Stimulated activated naive CD8-positive, alpha-beta T cell treated with anti-CD3 and anti-CD28 coated beads, Interleukin-15, Interleukin-2, amounts not matched to agents 100 U/mL and 50 U/mL, for 24 hours (primary cell): ENCODE measurements around the gene UBIAD1.

Experiments
- ATAC-seq: fragments of 150-1000 bp; cut with Tn5 transposase; one replicate; pipeline ENCODE4 v1.10.0; 2021
- DNase-seq: peaks from one replicate; pipeline ENCODE4 v3.0.0; 2021

UBIAD1 gene

DNA sequence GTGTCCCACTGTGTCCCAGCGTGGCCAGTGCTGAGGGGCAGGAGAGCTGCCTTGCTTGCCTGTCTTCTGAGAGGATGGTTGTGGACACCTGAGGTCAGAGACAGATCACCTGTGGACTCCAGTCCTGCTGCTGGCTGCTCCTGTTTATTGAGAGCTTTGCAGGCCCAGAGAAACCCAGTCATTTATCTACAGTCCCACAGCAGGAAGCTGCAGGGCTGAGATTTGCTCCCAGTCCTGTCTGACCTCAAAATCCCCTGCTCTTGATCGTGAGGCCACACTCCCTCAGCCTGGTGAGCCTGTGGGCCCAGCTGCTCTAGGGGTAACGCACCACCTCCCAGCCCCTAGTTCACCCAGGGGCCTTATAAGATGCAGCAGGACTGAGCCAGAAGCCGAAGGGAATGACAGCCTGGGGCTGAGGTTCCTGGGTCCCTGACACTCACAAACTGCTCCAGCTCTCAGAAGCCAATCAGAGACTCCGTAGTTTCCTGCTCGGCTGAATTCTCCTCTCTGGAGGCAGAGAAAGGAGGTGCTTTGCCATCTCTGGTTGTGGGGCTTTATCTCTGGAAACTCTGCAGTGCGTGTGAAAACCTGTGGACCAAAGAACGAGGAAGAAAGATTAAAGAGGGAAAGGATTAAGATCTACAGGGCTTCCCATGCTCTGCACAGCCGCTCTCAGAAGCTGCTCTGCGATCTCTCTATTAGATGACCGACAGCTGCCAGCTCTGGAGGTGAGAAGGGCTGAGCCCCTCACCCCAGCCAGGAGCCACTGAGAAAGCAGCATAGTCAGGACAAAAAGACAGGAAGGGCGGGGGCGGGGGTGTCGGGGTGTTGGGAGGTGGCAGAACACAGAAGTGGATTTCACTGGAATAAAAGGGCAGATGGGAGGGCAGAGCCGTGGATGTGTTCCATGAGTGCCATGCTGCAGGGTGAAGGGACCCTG lies 39.1 kb downstream of the UBIAD1 start:
- DNase-seq (no peak), ATAC-seq (no peak)

DNA sequence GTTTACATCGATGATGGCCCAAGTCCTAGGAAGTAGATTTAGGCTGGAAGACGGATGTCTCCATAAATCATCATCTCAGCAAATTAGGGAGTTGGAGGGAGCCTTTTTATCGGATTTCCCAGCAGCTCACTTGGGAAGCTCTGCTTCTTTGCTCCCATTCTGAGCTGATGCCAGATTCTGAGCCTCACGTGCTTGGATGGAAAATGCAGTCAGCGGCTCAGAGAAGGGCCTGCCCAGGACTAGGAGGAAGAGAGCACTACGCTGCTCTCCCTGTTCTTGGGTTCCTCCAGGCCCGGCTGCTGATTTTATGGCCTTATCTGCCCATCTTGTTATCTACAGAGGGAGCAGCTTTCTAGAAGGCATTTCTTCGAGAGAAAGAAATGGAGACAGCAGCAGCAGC lies 42.0 kb downstream of the UBIAD1 start:
- ATAC-seq: no peak
- no peak for DNase-seq

DNA sequence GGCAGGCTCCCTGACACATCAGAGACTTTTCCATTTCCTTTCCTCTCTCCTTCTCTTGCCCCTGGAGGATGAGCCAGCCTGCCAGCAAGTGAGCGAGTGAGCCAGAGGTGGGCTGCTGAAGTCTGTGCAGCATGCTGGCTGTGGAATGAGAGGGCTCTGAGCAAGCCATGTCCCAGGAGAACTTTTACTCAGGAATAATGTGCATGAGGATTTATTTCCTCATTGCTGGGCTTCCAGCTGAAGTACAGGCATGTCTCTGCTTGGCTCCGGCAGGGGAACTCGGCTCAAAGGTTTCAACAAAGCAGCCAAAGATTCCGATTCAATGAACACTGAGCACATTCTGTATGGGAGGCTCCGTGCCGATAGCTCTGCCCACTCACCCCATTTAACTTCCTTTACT lies 43.7 kb downstream of the UBIAD1 start:
- no peak for ATAC-seq
- no peak for DNase-seq

DNA sequence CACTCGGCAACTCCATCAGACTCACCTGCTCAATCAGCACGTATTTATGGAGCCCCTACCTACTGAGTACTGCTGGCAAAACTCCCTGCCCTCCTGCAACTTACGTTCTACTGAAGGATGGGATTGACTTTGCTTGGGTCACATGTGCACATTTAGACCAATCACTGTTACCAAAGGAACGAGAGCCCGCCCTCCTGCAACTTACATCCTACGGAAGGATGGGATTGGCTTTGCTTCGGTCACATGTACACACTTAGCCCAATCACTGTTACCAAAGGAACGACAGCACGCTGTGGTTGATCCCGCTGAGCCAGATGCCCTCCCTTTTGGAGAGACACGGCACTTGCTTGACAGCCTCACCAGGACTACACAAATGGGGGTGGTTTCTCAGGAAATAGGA lies 46.0 kb downstream of the UBIAD1 start:
- ATAC-seq: no peak
- no peak for DNase-seq

DNA sequence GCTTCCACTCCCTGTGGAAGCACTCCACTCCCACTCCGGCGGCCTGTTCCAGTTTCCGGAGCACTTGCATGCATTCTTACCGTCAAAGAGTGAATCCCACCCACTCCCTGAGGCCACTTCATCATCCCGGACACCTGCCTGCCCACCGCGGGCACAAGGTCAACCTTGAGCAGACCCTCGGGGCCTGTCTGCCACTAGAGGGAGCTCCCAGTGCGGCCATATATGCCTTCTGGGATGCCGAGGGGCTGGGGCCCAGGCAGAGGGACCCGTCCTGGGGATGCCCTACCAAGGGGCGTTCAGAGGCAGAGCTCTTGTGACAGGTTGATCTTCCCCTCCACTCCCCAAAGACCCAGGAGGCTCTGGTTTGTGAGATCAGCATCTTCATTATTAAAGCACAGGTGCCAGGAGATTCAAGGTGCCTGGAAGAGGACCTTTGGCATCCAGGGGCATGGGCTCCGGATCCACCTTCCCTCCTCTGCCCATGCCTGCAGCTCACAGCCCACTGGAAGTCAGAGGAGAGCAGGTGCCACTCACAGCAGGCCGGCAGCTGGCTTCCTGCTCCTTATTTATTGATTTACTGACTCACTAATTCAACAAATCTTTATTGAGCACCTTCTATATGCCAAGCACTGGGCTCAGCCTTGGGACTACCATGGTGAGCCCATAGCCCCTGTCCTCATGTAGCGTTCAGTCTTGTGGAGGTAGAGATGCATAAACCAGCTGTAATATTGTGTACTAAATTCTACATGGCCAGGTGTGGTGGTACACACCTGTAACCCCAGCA lies 47.3 kb downstream of the UBIAD1 start:
- ATAC-seq: peak; percentile 55
- DNase-seq: peak; percentile 65

DNA sequence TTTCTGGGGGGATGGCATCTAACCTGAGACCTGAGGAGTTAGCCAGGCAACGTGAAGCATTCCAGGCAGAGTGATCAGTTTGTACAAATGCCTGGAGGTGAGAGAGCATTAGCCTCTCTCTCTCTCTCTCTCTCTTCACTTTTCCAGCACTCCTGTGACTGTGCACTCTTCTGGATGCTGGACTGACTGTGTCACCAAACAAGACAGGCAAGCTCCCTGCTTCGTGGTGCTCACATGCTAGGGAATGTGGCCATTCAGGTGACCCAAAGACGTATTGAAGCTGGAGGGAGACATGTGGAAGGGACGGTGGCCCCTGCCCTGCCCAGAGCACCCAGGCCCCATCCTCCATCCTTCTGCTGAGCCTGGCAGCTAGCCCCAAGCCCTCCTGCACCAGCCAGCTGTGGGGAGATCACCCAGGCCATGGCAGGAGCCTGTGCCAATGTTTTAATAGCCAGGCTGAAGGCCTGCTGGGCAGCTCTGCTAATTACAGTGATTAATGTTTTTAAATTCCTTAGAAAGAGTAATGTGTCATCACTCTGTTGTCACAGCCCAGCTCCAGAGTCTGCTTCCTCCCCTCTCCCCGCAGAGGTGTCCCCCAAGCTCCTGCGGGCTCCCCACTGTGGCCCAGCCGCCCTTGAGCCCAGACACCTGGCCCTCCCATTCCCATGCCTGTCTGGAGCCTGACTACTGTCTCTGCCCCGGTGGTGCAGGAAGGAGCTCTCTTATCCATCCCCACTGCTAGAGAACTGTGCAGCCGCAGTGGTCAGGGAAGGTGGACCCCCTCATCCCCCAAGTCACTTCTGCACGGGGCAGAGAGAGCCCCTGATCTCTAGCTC lies 48.9 kb downstream of the UBIAD1 start:
- ATAC-seq (no peak), DNase-seq (no peak)

DNA sequence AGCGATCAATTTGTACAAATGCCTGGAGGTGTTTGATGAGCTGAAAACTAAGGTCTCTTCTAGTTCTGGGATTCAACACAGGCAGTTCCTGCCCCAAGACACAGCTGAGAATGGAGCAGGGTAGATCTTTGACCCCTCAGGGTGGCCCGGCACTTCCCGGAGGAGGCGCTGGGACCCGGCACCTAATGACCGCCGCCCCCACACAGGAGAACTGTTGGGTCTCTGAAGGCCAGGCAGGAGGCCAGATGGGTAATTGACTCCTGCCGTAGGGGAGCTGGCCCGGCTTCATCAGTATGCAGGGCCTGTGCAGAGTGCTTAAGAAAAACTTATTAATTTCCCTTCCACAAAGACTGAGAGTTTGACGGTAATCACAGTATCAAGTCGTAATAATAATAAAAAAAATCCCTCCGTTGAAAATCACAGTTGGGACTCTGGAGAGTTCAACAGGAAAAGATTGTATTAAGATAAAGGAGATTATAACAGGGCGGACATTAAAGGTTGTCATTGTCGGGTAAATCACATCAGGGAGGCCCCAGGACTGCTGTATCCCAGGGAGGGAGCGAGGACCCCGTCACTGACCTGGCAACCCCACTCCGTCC lies 51.7 kb downstream of the UBIAD1 start:
- ATAC-seq (no peak), DNase-seq (no peak)

DNA sequence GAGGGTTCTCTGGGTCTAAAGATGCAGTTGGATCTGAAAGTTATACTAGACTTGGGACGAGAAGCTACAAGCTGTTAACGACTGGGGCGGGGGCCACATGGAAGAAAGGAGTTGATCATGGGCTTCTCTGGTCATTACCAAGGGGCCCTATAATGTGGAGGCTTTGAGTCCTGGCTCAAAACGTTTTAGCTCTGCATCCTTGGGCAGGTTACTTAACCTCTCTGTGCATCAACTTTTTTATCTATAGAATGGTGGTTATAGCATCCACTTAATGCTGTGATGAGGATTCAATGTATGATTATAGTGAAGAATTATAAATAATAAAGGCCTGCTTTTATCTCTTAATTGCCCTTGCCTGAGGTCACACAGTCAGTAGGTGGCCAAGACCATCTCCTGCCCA lies 53.1 kb downstream of the UBIAD1 start:
- DNase-seq (no peak), ATAC-seq (no peak)

DNA sequence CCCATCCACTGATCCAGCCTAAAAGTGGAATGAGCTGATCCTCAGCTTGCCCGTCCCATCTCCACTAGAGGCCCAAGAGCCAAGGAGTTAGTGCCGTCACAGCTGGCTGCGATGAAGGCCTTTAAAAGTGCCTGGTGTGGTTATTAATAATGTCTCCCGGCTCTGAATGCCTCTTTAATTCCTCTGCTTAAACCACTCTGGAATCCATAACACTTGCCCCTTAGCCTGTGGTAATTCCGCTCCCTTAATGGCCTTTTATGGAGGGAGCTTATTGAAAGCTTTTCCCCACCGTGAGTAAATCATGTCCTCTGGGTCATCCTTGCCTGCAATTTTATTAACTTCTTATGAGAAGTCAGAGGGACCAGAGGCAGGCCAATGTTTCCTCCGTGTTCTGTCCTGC lies 55.4 kb downstream of the UBIAD1 start:
- DNase-seq (no peak), ATAC-seq (no peak)

DNA sequence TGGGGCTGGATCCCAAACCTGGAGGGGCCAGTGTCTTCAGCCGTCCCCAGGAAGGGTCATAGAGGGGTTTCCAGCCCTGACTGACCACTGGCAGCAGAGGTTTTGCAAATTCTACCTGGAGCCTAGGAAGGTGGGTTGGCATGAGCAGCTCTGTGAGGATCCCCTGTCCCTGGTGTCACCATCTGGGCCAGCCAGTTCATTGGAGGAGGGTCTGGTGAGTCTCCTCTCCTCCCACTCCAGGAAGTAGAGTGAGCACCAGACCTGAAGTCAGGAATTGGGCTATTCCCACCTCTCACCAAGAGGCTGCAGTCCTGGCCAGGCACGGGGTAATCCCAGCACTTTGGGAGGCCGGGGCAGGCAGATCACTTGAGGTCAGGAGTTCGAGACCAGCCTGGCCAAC lies 57.4 kb downstream of the UBIAD1 start:
- no peak for DNase-seq
- ATAC-seq: no peak

DNA sequence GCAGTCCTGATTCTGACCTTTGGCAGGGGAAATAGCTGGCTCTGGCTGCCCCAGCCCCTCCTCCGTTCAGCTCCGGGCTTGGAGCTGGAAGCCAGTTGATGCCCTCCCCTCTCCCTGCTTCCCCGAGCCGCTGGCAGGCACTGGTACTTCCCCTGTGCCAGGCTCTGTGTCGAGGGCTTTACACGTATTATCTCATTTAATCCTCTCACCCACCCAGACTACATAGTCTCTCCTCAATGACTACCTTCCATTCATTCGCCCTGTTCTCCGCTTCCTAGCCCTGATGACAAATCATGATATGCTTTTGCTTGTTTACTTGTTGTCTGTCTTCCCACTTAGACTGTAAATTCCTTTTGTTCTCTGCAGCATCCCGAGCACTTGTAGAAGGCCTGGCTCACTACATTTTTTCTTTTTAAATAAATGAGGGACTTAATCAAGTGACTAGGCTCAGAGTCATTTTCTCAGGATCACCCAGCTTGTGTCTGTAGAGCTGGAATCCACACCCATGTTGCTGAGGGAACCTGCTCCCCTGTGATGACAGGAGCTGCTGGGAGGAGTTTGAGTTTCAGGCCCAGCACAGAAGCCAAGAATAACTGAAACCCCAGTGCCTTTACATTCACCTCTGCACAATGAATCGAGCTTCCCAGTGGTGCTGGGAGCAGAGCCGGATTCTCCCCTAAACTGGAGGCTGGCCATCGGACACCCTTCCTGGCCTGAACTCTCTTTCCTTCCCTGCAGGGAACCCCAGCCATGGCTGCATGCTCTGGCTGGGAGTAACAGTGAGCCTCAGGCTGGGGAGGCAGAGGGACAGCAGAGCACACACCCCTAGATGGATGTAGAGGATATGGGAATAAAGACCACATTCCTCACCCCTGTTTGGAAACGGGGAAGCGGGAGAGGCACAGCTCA lies 58.3 kb downstream of the UBIAD1 start:
- DNase-seq (no peak), ATAC-seq (no peak)

DNA sequence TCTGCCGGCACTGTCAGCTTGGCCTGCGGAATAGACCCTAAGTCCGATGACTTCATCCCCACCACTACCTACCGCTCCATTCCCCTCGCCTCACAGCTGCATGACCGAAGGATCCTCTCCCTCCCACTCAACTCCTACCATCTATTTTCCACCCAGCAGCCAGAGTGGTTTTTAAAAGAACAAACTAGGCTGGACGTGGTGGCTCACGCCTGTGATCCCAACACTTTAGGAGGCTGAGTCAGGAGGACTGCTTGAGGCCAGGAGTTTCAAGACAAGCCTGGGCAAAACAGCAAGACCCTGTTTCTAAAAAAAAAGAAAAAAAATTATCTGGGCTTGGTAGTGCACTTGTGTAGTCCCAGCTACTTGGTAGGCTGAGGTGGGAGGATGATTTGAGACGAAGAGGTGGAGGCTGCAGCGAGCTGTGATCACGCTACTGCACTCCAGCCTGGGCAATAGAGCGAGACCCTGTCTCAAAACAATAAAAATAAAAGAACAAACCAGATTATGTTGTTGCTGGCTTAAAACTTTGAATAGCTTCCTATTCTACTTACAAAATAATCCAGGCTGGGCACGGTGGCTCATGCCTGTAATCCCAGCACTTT lies 59.0 kb downstream of the UBIAD1 start:
- ATAC-seq (no peak), DNase-seq (no peak)

DNA sequence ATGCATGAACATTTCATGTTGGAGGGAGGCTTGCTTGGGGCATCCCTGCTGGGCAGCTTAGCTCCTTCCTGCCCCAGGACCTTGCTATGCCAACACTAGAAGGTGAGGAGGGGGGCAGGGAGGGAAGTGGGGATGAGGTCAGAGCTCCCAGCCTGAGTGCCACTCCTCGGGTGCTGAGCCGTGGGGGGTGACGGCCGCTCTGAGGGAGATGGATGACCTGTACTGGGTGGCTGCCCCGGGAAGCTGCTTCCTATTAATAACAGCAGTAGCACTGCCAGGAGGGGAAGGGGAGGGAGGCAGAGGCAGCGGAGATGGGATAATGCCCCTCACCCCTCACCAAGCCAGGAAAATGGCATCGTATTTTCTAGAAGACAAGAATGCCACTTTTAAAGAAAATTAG lies 60.6 kb downstream of the UBIAD1 start:
- ATAC-seq (no peak), DNase-seq (no peak)

DNA sequence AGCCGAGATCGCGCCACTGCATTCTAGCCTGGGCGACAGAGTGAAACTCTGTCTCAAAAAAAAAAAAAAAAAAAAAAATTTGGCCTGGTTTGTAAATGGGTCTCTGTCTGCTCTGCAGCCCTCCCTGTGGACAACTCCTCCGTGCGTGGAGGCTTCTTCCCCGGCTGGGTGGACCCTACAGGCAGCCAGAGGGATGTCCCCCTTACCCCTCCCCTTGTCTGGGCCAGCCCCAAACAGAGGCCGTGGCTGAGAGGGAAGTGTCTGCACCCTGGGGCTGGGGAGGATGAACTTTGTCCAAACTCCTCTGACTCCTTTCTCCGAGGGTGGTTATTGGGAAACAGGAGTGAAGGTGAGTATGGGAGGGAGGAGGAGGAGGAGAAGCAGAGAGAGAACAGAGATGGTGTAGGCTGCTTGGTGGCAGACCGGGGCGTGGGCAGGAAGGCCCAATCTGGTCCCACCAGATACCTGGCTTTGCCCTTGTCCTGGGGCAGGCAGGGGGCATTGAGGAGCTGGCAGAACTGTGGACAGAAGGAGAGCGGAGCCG lies 61.3 kb downstream of the UBIAD1 start:
- ATAC-seq: no peak
- no peak for DNase-seq

DNA sequence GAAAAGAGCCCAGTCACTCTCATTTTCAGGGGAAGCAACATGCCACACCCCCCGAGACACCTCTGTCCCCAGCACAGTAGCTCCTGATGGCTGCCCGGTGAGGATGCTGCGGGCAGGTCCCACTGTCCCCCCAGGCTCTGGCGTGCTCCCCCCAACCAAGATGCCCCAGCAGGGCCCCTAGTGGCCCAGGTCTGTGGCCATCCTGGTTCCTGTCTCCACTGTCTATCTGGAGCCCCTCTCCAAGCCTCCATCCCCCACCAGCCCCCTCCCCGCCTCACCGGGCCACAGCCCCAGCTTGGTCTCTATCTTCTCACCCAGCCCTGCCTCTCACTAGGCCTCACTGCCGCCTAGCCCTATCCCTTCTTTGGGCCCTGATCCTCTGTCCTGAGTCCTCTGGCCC lies 61.8 kb downstream of the UBIAD1 start:
- ATAC-seq (no peak), DNase-seq (no peak)

DNA sequence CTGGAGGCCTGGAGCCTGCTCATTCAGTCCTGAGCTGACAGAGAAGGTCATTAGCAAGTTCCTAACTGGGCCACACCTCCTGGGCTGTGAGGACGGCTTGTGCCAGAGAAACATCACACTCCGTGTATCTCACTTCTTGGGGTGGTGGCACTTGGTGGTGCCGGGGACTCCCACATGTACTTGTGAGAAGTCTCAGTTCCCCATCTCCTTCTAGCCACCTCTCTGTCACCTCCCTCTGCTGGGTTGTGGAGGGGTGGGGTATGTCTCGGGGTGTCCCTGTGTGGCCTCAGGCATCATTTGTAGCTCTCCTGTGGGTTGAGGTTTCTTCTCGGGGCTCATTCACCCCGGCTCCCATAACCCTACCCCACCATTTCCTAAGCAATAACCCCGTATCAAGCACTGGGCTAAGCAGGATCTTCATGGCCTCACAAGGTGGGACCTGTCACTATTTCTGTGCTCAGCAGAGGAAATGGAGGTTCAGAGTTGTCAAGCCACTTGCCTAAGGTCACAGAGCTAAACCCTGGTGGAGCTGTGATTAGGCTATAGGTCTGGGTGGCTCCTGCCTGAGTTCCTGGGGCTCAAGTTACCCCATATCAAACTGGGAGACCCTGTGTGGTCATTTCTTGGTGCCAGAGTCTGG lies 62.5 kb downstream of the UBIAD1 start:
- DNase-seq: no peak
- ATAC-seq: no peak

DNA sequence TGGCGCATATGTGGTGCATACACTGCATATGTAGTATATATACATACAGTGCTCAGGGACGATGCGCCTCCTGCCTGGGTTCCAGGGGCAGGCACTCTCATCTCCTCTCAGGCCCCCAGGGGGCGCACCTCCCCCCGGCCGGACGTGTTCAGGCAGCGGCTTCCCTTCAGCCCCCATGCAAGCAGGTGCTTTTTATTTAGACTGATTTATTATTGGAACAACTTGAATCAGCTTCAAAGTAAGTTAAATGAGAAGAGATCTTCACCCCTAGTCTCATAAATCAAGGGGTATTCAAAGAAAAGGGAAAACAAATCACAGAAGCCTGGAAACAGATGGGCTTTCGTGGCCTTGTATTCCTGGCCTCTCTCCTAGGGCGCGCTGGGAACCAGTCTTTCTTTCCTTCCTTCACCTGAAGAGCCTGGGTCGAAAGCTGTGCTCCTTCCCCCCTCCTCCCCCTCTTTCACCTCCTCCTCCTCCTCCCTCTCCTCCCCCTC lies 64.6 kb downstream of the UBIAD1 start:
- ATAC-seq (peak; percentile 68), DNase-seq (peak; percentile 83)
